GM03348 (cell line): Measurements from ENCODE around the gene CADM1.

Experiments
- DNase-seq: peaks from one replicate; pipeline ENCODE4 v3.0.0; 2012; ENCODE audit warnings: low spot score

Gene CADM1

DNA sequence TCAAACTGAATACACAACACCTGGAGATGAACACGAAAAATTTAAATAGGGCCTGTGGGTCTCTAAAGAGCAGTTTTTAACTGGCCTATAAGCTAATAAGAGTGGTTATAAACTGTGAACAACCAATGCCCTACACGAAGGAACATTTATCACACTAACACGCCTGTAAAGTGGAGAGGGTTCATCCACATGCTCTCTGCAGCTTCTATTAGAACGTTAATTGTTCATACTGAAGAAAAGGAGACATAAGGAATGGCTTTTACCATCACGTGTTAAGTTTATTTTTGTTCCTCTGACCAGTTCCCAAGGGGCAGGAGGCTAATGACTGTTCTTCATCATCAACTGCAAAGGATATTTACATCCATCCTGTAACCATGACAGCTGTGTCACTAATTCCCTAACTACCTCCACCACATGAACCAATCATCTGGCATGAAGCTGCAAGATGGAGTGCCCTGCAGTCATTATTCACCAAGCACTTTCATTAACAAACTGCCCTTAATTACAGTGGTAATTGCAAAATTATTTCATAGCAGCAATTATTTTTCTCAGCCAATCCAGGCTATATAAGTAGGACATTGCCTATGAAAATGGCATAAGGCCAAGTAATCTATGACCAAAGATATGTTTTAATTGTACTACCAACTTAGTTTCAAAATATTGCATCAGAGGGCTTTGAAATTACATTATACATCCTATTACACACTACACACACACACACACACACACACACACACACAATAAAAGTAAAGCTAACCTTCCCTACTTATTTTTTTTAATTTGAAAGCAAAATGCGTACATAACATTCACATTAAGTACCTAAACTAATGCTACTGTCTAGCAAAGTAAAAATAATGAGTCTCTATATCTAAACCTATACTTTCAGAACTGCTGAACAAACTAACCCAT, 186.7 kb downstream of the CADM1 start:
- DNase-seq, result no peak

DNA sequence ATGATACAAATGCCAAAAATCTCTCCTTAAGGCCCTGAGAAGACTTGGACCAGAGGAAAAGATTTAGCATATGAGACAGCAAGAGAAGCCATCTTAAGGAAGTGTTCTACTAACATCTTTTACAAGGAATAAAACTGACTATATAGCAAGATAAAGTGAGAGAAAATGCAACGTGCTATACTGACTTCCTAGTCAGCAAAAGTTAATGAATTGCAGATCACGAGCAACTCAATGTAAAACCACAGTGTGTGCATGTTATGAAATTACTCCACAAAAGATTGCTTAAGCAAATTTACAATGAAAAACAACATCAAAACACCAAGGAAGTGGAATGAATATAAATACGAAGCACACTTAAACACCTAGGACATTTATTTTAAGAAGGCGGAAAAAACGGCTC, 187.5 kb downstream of the CADM1 start:
- DNase-seq, result no peak

GRCh38 chr11:115314330-115314920, 189.8 kb downstream of the CADM1 start:
- no peak for DNase-seq

DNA sequence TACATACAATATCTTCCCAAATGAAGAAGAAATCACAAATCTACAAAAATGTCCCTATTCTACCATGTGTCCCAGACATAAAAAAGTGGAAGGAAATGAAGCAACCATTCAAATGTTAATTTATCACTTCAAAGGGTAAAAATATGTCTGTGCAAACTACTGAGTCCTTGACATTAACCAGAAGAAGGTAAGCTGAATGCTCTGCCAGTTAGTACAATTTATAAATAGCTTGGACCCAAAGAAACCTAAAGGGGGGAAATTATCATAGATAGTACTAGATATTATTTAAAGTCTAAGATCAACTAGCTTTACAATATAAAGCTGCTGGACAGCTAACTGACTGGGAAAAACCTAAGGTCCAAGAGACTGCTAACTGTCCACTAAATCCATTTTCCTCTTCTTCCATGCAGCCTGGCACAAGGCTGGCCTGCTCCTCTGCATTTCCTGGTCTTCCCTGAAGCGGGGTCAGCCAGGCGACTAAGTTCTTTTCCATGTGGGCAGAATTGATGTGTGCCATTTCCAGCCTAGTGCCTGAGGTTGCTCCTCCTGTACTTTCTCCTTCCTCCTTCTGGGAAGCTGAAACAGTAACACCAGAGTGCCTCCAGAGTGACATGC, 190.9 kb downstream of the CADM1 start:
- DNase-seq, result no peak

DNA sequence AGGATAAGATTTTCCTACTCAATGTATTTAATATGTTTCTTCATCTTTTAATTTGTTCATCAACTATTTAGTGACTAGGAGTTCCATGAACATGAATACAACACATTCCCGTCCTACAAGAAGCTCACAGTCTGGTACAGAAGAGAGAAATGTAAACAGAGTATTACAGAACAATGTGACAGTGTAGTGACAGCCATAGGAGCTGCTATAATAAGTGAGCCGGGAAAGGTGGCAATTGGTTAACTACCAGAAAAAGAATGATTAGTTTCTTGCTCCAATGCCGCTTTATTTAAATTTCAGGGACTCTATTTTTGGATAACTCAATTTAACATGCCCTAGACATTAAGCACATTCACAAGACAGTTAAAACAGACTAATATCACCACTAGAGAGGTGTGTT, 192.3 kb downstream of the CADM1 start:
- DNase-seq, result no peak

DNA sequence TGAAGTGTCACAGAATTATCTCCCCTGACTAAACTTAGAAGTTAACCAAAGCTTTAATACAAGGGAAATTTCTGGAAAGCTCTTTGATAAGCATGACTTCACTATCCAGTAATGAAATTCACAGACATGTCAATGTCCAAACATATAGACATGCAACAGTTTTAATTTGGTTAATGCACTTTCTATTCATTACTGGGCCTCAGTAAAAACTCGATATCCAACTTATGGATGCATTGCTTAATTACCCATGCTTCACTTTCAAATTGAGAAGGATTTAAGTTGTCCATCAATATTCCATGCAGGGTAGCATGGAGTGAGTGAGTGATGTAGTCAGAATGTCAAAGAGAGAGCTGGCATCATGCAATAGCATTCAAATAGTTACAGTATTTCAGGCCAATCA, 197.5 kb downstream of the CADM1 start:
- no peak for DNase-seq

DNA sequence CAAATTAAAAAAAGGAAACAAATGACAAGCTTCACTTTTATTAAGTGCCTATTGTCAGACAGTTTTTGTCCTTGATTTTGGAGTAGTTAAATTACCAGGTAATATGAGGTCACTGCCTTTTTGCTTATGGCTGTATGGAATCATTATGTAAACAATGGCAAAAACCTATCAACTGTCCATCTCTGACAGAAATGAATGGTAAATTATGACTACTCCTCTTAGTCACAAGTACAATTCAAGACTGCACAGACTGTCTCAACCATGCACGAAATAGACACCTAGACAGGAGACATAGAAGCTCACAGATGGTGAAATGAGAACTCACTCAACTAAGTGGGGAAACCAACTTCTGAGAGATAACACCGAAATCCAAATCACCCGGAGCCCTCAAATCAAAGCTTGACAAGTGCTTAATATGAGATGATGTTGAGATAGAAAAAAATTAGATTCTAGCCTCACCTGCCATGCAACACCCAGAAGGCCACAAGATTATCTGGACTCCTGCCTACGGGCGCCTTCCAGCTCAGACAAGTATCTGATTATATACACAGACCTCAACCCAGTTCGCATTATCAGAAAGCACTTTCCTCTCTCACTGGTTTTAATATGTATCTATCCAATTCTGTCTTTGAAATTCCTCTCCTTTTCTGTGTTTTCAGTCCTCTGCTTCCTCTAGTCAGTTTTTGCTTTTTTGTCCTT, 199.3 kb downstream of the CADM1 start:
- no peak for DNase-seq

DNA sequence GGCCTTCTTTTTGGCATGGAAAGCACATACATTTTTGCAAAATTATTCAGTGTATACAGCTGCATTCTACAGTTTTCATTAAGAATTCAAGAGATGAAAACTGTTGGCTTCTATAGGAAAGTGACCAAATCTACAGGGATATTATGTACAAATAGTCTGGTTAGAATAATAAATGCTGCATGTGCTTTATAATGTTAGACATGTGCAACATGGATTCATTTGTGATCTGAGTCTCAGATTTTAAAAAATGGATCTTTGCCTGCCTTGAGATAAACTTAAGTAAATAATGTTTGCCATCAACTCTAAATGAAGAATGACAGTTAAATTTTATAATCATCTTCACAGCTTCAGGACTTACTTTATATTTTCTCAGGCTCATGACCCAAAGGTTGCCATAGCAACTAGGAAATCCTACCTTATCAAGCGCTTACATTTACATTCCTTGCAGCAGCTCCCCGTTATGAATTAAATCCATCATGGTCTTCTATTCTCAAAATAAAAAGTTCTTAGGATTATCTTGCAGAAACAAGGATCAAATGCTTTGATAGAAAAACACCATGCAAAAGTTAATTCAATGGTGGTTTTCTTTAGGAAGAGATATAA, 200.2 kb downstream of the CADM1 start:
- DNase-seq, result no peak

DNA sequence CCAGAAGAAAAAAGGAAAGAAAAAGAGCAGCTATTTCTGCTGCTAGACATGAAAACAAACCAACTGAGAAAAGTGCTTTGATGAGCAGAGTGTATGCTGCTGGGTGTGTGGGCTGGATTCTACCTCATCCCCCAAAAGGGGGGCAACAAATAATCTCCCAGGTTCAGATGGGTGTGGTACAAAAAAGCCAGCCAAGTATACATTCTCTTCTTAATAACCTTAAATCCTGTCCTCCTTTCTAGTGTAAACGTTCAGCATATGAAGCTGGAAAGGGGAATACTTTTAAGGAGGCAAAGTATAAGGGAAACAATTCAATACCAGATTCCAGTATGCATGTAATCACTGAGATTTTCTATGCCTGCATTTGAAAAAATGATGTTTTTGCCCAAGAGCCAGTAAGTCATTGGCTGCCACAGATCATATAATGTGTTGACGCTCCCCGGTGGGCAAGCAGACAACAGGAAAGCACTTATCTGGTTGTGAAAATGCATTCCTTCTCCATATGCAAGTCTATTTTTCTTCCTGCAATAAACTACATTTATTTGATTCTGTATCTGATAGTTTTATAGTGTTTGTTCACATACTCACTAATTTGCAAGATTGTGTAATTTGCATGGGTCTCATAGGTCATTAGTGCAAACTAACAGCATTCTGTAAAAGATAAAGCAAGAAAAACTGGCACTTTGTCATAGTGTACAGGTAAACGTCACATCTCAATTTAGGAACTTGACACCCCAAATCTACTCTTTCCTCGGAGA, 201.1 kb downstream of the CADM1 start:
- DNase-seq, result no peak

GRCh38 chr11:115300660-115301428, 203.4 kb downstream of the CADM1 start:
- no peak for DNase-seq

GRCh38 chr11:115298300-115299012, 205.8 kb downstream of the CADM1 start:
- DNase-seq, result no peak

- DNase-seq, result no peak
These were observed 206.9 kb downstream of the CADM1 start for GRCh38 chr11:115297330-115297729.

DNA sequence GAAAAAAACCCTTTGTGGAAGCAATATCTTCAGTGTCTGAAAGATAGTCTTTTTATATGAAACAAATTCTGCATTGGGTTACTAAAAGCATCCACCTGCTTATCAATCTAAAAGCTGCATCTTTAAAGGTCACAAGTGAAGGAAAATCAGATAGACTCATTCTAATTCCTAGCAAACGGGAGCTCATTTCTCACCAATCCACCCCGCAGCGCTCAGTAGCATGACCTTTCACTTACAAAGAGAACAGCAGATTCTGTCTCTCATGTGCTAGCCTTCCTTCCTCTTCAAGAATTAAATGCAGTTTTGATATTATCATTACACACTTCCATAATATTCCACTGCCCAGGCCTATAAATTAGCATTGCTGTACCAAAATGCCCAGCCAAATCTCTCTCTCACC, 212.9 kb downstream of the CADM1 start:
- no peak for DNase-seq

DNA sequence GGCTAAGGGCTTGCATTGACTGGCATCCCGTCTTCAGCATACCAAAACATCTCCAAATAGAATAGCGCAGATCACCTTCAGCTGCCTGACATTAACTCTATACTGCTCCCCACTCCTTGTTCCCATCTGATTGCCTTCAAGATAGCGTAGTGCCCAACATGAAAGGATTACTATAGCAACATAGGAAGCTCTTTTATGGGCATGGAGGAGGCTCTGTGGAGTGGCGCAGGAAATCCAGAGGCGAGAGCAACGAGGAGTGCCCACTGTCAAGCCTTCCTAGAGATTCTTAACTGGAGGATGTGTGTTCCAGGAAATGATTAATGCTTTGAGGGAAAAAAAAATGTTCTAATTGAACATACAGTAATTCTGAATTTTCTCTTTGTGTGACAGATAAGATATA, 213.3 kb downstream of the CADM1 start:
- no peak for DNase-seq

GRCh38 chr11:115290479-115290878, 213.7 kb downstream of the CADM1 start:
- DNase-seq, result no peak

DNA sequence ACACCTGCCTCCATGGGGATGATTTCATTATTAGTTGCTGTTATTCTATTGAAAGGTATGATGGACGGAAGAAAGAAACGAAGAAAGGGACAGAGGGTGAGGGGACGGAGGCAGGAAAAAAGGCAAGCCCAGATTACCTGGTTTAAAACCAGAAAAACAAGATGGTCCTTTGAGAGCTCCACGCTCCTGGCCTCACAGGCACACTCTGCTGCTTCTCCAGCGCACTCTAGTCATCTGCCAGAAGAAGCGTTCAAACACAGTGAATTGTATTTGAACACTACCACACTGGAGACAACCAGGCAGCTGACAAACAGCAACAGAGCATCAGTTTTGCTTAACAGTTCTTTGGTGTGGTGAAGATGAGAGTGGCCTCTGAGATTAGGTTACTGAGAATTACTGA, 216.9 kb downstream of the CADM1 start:
- DNase-seq, result no peak

DNA sequence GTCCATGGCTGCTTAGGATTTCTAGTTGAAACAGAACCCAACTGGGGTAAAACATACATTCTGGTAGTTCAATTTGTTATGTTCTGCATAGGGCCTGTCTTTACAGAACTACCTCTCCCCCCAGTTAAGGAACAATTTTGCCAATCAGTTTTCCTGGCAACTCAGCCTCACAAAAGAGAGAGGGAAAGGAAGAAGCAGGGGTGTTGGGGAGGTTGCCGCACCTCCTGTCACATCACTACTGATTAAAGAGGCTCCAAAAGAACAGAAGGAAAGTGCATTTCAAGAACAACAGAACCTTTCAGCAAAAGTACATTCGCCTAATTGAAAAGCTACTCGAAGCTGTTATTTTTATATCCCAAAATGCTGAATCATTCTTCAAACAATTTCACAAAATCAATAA, 217.6 kb downstream of the CADM1 start:
- DNase-seq, result no peak

- DNase-seq, result no peak
These were observed 219.4 kb downstream of the CADM1 start for GRCh38 chr11:115284773-115285172.

DNA sequence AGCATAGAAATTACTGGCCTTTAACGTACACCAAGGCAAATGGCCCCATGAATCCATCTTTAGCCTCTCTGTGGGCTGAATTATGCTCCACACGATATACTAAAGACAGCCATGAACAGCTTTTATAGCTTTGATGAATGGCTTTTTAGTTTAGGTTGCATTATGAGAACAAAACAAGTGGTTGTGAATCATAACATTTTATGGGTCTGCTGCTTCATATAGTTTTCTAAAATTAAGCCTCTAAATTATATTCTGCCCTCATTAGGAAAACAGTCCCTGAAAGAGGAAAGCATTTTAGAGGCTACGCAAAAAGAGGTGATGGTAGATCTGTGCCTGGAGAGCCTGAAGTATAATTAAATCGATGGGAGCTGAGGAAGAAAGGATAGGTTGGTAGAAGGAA, 221.3 kb downstream of the CADM1 start:
- DNase-seq, result no peak

GRCh38 chr11:115280775-115281174, 223.4 kb downstream of the CADM1 start:
- DNase-seq, result no peak
